ENCODE measurements around the gene VPS9D1.
"Not testable (repeated sequence)": the region's sequence is repeated elsewhere in the genome, so short reads cannot be mapped to it uniquely, and the experiment has no call there.

The VPS9D1 gene

GRCh38 chr16:89696670-89697128, 24.0 kb downstream of the VPS9D1 start:
- no peak for DNase-seq (ENCODE audit: low read depth)
- no peak overlapping the region for H3K4me3 ChIP-seq (ENCODE audit: low read length)
- TF ChIP-seq, protein P1, sequence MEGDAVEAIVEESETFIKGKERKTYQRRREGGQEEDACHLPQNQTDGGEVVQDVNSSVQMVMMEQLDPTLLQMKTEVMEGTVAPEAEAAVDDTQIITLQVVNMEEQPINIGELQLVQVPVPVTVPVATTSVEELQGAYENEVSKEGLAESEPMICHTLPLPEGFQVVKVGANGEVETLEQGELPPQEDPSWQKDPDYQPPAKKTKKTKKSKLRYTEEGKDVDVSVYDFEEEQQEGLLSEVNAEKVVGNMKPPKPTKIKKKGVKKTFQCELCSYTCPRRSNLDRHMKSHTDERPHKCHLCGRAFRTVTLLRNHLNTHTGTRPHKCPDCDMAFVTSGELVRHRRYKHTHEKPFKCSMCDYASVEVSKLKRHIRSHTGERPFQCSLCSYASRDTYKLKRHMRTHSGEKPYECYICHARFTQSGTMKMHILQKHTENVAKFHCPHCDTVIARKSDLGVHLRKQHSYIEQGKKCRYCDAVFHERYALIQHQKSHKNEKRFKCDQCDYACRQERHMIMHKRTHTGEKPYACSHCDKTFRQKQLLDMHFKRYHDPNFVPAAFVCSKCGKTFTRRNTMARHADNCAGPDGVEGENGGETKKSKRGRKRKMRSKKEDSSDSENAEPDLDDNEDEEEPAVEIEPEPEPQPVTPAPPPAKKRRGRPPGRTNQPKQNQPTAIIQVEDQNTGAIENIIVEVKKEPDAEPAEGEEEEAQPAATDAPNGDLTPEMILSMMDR (conservative IDR thresholded peaks at IDR 0.05; ENCODE audit: low read depth, low read length) = no peak

- no peak overlapping the region for H3K4me3 ChIP-seq (ENCODE audit: low read length)
- DNase-seq (ENCODE audit: low read depth) = no peak
- TF ChIP-seq, protein P1 (conservative IDR thresholded peaks at IDR 0.05; ENCODE audit: low read depth, low read length) = no peak
Measured at GRCh38 chr16:89695875-89696669, 24.6 kb downstream of the VPS9D1 start.

- TF ChIP-seq, protein P1 (conservative IDR thresholded peaks at IDR 0.05; ENCODE audit: low read depth, low read length) = no peak
- DNase-seq (ENCODE audit: low read depth) = no peak
- H3K4me3 ChIP-seq (ENCODE audit: low read length) = no peak overlapping the region
Measured at GRCh38 chr16:89695086-89695874, 25.4 kb downstream of the VPS9D1 start.

DNA sequence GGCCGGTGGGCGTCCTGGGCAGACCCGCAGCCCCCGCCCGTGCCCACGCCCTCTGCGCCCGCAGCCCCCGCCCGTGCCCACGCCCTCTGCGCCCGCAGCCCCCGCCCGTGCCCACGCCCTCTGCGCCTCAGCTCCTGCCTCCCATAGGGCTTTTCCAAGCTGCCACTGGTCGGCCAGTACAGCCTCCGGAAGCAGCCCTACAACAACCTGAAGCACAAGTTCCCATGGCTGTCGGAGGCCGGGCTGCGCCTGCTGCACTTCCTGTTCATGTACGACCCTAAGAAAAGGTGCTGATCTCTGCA, 26.0 kb downstream of the VPS9D1 start:
- not testable (repeated sequence) for H3K4me3 ChIP-seq (ENCODE audit: low read length); DNase-seq (ENCODE audit: low read depth)

DNA sequence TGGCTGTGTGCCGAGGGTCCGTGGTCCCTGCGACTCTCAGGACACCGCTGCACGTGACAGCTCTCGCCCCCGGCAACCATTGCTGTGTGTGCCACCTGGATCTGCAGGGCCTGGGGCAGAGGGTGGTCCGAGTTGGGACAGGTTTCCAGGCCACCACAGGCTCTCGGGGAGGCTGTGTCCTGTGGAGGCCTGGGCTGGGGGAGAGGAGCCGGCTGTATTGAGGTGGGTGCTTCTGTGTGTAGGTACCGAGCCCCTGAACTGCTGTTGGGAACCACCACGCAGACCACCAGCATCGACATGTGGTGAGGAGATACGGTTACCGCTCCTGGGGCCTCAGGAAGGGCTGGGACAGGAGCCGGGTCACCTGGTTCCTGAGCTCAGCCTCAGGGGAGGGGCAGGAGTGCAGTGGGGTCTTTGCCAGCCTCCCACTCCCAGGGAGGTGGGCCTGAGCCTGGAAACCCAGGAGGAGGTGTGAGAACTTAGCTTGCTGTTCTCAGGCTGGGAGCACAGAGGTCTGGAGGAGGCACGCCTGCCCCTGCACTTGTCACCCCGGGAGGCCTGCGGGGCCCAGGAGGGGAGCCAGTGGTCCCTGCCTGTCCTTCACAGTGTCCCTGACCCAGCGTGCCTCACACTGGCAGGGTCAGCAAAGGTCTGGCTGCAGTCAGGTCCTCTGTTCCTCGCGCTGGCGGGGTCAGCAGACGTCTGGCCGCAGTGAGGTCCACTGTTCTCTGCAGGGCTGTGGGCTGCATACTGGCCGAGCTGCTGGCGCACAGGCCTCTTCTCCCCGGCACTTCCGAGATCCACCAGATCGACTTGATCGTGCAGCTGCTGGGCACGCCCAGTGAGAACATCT, 26.5 kb downstream of the VPS9D1 start:
- H3K4me3 ChIP-seq (ENCODE audit: low read length) = no peak overlapping the region
- TF ChIP-seq, protein P1 (conservative IDR thresholded peaks at IDR 0.05; ENCODE audit: low read depth, low read length) = no peak
- DNase-seq (ENCODE audit: low read depth) = no peak

- no peak for DNase-seq (ENCODE audit: low read depth)
- TF ChIP-seq, protein P1 (conservative IDR thresholded peaks at IDR 0.05; ENCODE audit: low read depth, low read length) = no peak
- H3K4me3 ChIP-seq (ENCODE audit: low read length) = no peak overlapping the region
Measured at GRCh38 chr16:89693289-89693731, 27.4 kb downstream of the VPS9D1 start.

- no peak for DNase-seq (ENCODE audit: low read depth)
- no peak overlapping the region for H3K4me3 ChIP-seq (ENCODE audit: low read length)
- TF ChIP-seq, protein P1 (conservative IDR thresholded peaks at IDR 0.05; ENCODE audit: low read depth, low read length) = no peak
Measured at GRCh38 chr16:89691986-89692569, 28.6 kb downstream of the VPS9D1 start.

All from retinal pigment epithelial cell (primary cell).